H54 (cell line): ENCODE data around the gene CSGALNACT2.
"Not testable (repeated sequence)": the region's sequence is repeated elsewhere in the genome, so short reads cannot be mapped to it uniquely, and the experiment has no call there.

Experiments used
- DNase-seq: peaks from one replicate; pipeline ENCODE4 v3.0.0; 2011; ENCODE audit warnings: low spot score, mixed read lengths; ENCODE audit not compliant: insufficient read length
- FAIRE-seq: peaks from 3 replicates; lab custom pipeline; 2011; peaks lifted over from hg19 to GRCh38; lab: Jason Lieb, UNC
- POLR2A ChIP-seq: IDR thresholded peaks from 2 replicates; pipeline ENCODE4 v1.6.1; 2011; ENCODE audit warnings: low read depth, mild to moderate bottlenecking, low read length

CSGALNACT2 gene

DNA sequence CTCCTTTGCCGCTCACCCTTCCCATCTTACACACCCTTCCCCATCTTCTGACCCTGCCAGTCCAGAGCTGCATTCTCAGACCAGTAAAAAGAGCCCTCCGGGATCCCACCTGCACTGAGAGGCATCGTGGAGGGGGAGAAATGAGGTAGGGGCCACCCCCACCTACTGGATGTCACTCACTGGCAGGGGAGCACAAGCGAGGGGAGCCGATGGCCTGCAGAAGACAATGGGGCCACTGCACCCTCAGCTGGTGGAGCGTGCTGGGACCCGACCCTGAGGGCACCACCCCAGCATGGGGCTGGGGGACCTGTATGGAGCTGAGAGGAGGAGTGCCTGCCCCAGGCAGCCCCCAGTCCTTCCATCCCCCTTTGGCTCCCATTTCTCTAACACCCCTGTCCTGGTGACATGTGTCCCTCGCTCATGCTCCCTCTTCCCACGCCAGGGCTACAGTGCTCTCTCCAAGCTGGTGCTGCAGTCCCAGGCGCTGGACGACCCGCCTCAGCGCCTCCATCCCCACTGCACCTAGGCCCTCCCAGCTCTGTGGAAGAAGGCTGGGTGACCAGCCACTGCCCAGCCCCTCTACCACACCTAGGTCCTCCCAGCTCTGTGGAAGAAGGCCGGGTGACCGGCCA lies 78.8 kb downstream of the CSGALNACT2 start:
- FAIRE-seq, result no peak
- TF ChIP-seq POLR2A, result no peak
- no peak for DNase-seq

DNA sequence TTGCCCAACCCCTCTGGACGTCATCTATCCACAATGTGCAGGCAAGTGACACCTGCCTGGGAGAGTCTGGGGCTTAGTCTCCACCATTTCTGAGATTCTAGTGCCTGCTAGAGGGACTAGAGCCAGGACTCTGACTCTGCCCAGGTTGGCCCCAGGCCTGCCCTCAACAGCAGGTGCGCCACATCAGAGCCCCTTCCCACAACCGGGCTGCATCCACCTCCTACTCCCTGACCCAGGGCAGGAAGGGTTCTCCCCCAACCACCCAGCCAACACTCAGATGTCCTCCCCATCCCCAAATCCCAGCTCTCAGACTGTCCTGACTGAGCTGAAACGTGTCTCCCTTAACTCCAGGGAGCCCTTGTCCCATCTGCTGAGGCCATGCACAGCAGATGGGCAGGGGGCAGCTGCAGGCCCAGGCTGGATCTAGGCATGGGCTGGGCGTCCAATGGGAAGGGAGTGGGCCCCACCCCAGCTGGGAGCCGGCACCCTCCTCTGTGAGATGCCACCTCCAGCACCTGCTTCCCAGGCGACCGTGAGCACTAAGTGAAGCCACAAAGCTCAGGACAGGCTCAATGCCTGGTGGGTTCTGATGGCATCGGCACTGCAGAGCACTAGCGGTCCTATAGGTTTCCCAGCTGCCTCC lies 79.4 kb downstream of the CSGALNACT2 start:
- FAIRE-seq (no peak), DNase-seq (no peak)
- no peak for TF ChIP-seq POLR2A

DNA sequence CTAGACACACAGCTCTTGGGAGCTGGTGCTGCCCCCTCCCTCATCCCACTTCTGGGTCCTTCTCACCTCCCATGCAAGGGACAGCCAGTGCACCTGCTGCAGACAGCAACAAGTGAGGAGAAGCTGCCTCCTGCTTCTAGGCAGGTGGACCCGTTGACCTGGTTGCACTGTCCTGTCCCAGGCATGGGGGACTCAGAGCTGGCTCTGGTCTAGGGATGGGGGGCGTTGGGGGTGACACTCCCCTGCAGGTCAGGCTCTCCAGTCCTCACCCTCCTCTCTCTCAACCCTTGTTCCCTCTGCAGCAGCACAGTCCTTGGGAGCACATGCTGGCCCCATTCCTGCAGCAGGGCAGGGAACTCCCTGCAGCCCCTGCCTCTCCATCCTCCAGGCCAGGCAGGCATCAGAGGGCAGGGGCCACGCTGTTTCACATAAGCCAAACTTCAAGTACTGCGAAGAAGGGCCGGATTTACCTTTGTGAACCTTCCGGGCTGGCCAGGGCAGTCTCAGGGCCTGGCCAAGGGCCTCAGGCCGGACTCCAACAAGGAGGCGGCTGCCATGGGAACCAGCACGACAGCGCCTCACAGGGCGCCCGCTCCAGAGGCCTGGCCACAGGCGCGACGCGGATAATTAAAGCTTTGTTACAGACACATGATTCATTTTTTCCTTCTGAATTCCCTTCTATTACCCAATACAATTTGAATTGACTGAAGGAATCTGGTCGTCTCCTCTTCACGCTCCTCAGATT lies 80.1 kb downstream of the CSGALNACT2 start:
- no peak for TF ChIP-seq POLR2A
- FAIRE-seq, result no peak
- no peak for DNase-seq

DNA sequence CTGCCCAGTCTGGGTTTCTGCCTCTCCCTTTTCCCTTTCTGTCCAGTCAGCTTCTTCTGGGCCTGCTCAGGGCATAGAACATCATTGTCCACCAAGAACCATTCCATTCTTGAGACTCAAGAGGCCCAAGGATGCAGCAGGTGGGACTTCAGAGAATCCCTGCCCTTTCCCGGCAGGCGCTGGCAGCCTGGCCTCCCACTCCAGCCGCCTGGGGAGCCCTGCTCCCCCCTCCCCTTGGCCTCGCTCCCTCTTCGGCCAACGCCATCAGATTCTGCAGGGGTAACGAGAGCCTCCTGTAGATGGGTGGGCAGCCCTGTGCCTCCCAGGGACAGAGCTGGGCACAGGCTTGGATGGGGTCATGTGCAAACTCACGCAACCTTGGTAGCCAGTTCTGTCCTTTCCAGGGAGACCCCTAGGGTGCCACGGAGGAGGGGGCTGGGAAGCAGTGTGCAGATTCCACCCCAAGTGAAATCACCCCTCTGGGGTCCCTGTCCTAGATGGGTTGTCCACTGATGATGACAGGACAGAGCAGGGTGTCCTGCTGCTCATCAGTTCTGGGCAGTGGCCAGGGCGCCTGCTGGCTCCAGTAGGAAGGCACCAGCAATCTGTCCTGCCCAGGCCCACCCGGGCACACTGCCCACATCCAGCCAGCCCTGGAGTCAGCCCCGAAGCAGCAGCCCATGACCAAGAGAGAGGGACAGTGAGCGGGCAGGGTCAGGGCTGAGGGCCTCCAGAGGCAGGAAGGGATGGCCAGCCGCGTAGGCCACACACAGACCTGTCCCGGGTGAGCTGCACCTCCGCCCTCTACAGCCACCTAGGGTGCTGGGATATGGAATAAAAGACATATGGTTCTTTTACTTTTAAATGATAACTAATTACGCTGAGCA lies 80.9 kb downstream of the CSGALNACT2 start:
- no peak for FAIRE-seq
- no peak for DNase-seq
- no peak for TF ChIP-seq POLR2A

DNA sequence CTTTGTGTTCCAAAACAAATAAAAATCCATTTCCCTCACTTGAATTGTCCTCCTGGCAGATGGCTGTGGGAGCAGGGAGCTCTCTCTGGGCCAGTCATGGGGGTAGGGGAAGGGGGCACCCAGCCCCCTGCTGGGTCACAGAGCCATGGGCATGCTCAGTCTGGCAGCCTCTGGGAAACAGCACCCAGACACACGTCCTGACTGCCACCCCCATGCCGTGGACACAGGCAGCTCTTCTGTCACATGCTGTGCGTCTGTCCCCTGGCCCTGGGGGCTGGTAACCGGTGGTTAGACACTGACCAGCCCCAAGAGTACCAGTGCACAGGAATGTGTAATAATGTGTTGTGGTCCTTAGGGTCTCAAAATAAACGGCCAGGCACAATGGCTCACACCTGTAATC lies 81.6 kb downstream of the CSGALNACT2 start:
- TF ChIP-seq POLR2A, result no peak

DNA sequence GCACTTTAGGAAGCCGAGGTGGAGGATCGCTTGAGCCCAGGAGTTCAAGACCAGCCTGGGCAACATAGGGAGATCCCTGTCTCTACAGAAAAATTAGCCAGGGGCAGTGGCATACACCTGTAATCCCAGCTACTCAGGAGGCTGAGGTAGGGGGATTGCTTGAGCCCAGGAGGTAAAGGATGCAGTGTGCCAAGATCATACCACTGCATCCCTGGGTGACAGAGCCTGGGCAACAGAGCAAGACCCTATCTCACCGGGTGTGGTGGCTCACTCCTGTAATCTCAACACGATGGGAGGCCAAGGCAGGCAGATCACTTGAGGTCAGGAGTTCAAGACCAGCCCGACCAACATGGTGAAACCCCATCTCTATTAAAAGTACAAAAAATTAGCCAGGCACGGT lies 82.0 kb downstream of the CSGALNACT2 start:
- DNase-seq, FAIRE-seq: not testable (repeated sequence)

More for the DNA sequence above, 81.6 kb downstream of the CSGALNACT2 start:
- no peak for FAIRE-seq
- no peak for DNase-seq

DNA sequence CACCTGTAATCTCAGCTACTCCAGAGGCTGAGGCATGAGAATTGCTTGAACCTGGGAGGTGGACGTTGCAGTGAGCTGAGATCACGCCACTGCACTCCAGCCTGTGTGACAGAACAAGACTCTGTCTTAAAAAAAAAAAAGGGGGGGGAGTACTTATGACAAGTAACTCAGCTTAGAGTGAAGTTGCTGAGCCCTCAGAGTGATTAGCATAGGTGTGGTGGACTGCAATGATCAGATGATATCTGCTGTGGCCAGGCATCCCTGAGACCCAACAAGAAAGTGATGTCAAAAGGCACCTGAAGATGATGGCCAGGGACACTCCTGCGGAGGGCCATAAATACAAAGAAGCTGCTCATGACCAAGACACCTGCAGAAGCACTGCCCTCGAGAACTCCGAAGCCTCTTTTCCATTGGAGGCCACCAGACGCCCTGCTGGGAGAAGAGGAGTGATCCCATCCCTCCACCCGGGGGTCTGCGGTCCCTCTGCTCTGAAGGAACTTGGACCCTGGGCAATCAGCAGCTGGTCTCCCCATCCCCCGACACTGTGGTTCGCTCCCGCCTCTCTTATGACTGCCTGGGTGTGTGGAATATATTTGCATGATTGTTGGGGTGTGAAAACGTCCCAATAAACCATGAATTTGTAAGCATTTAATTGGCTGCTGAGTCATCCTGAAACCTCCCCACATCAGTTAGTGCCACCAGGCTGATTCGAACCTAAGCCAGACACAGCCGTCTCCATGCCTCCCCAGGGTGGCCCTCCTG lies 82.6 kb downstream of the CSGALNACT2 start:
- FAIRE-seq (no peak), DNase-seq (no peak)
- TF ChIP-seq POLR2A, result no peak

DNA sequence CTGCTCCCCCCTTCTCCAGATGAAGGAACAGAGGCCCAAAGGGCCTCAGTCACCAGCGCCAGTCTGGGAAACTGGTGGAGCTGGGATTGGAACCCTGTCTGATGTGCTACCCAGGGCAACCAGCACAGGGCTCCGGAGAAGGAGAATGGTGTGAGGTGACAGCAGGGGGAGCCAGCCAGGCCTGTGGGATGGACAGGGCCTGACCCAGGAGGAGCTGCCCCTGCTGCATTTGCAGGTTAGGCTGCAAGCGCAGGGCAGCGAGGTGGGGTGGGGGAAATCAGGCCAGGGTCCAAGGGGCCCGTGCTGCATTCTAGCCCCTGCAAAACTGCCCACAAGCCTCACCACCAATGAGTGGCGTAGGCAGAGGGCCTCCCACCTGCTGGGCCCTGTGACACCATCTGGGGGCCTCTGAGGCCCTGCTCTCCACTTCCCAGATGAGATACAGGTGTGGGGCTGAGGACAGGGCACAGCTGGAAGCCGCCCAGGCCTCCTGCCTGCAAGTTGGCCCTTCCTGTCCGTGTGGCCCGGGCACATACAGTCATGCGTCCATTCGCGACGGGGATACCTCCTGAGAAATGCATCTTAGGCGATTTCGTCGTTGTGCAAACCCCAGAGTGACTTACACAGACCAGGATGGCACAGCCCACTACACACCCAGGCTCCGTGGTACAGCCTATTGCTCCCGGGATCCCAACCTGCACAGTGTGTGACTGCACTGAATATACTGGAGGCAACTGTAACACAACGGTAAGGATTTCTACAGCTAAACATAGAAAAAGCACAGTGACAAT lies 83.4 kb downstream of the CSGALNACT2 start:
- no peak for FAIRE-seq
- DNase-seq, result no peak

DNA sequence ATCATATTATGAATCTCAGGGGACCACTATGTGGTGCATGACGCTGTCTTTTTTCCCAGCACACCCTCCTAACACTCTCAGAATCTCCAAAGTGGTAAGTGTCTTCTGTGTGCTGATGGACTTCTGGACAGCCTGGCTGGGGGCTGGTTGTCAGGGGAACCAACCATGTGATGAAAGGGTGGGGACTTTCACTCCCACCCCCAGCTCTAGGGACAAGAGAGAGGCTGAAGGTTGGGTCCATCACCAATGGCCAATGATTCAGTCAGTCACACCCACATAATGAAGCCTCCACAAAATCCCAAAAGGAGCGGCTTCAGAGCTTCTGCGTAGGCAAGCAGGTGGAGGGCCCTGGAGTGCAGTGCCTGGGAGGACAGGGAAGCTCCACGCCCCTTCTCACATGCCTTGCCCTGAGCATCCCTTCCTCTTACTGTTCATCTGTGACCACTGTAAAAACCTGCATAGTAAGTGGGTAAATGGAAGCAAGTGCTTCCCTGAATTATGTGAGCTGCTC lies 84.0 kb downstream of the CSGALNACT2 start:
- no peak for FAIRE-seq
- no peak for TF ChIP-seq POLR2A
- no peak for DNase-seq

More for the DNA sequence above, 83.4 kb downstream of the CSGALNACT2 start:
- no peak for TF ChIP-seq POLR2A

DNA sequence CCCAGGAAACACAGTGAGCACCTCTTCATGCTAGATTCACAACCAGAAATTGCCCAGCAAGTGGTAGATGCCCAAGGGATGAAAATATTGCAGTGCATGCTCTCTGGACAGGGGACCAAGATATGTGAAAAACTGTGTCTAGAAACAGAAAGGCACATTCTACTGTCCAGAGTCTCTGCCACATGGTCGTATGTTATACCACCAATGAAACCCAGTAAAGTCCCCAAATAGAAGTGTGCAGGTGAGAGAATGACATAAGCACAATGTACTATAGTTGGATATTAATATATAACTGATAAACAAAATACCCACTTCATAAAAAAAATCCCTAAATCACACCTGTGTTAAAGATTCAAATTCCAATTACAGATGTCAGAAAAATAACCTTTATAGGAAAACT lies 84.8 kb downstream of the CSGALNACT2 start:
- no peak for TF ChIP-seq POLR2A
- DNase-seq, result no peak
- no peak for FAIRE-seq

DNA sequence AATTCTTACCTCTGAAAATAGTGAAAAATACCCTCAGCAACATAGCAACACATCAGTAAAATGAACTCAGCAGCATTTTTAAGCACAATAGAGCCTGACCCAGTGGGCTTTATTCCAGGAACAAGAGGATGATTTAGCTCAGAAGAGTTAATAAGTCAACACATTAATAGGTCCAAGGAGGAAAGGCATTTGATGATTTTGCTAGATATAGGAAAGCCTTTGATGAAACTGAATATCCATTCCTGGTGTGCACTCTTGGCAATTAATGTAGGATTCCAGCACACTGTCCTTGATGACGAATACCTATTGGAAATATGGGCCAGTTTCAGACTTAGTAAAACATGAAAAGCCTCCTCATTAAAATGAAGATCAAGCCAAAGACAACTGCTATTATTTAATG lies 86.1 kb downstream of the CSGALNACT2 start:
- DNase-seq (no peak), FAIRE-seq (no peak)
- TF ChIP-seq POLR2A, result no peak

DNA sequence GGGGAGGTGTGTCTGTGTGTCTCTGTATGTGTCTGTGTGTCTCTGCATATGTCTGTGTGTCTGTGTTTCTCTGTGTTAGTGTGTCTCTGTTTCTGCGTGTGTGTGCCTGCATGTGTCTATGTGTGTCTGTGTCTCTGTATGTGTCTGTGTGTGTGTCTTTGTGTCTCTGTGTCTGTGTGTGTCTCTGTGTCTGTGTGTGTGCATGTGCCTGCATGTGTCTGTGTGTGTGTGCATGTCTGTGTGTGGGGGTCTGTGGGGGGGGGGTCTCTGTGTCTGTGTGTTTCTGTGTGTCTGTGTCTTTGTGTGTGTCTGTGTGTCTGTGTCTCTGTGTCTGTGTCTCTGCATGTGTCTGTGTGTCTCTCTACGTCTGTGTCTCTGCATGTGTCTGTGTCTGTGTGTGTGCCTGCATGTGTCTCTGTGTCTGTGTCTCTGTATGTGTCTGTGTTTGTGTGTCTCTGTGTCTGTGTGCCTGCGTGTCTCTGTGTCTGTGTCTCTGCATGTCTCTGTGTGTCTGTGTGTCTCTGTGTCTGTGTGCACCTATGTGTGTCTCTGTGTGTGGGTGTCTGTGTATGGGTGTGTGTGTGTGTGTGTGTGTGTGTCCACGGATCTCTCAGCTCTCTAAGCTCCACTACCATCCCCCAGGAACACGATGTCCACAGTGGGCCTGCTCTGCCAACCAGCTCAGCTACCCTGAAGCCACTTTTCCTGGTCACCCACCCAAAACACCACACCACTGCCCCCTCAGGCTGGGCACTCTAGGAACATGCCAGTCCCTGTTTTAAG lies 87.0 kb downstream of the CSGALNACT2 start:
- TF ChIP-seq POLR2A, result no peak
- FAIRE-seq (no peak), DNase-seq (no peak)
